Measurements from ENCODE around the gene SCGB3A1.

The SCGB3A1 gene

DNA sequence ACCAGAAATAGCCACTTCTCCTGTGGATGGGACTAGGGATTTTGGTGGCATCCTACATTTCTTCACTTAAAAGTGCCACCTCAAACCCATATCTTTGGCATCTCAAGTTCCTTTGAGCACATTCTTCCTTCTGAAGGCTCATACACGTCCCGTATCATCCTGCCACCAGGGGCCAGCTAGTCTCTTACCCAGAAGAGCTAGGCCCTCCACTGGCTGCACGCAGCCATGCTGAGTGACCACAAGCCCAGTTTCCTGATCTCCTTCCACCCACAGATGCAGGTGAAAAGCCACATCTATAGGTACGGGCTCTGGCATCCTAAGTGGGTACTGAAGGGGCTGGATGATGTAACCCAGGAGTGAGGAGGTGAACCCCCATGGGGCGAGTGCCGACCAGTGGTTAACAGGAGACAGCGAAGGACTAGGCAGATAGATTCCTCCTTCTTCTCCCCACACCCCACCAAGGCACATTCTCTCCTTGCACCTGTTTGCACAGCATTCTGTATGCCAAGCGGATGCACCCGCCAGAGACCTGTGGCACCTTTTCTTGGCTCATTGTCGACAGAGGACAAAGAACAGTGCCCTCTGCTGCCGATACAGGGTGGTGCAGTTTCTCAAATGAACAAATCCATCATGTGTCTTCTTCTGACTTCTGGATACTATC, 14.4 kb upstream of the SCGB3A1 start:
- DNase-seq (ENCODE audit: low read depth in 2 of 2) = peak; percentile 36 to 41

GRCh38 chr5:180604271-180604670, 13.0 kb upstream of the SCGB3A1 start:
- DNase-seq (ENCODE audit: low read depth in 2 of 2) = no peak

DNA sequence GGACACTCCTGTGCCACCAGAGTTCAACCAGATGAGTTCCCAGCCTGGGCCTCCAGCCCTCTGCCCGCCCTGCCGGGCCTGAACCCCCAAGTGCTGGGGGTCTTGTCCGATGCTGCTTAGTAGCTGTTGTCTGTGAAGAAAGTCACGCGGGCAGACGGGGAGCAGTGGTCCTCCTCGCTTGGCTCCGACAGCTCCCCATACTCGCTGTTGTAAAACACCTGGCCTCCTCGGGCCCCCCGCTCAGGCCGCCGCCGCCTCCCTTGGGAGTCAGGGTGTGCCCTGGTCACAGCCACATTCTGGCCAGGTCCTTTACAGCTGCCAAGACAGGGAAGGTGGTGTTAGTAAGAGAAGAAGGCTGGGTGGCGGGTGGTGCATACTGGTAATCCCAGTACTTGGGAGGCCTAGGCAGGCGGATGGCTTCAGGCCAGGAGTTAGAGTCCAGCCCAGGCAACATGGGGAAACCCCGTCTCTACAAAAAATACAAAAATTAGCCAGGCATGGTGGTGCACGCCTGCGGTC, 11.8 kb upstream of the SCGB3A1 start:
- DNase-seq (ENCODE audit: low read depth in 2 of 2) = no peak

DNA sequence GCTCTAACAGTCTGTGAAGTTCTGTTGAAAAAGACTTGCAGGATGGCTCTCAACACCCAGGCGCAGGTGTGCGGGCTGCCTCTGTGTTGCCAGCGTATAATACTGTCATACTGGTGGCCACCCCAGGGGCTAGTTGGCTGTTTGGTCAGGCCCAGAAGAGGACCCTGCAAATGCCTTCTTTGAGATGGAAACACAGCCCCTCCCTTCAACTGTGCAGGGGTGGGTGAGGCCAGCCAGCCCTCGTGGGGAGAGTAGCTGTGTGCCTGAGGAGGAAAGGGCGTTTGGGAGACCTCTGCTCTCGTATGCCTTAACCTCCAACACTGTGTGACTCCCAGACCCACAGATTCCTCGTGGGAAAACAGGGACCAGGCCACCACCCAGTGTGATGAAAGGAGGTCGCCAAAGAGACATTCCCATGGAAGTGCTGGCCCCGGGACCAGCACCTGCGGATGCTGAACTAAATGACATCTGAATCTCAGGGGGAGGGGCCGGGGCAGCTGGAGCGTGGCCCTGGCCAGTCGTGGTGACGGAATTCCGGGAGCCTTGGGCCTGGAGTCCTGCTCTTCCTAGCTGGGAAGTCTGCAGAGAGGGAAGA, 11.3 kb upstream of the SCGB3A1 start:
- DNase-seq (ENCODE audit: low read depth in 2 of 2) = no peak

- DNase-seq (ENCODE audit: low read depth in 2 of 2) = no peak
Measured at GRCh38 chr5:180601591-180602480, 10.5 kb upstream of the SCGB3A1 start.

GRCh38 chr5:180600554-180601041, 9.3 kb upstream of the SCGB3A1 start:
- no peak for DNase-seq (ENCODE audit: low read depth in 2 of 2)

DNA sequence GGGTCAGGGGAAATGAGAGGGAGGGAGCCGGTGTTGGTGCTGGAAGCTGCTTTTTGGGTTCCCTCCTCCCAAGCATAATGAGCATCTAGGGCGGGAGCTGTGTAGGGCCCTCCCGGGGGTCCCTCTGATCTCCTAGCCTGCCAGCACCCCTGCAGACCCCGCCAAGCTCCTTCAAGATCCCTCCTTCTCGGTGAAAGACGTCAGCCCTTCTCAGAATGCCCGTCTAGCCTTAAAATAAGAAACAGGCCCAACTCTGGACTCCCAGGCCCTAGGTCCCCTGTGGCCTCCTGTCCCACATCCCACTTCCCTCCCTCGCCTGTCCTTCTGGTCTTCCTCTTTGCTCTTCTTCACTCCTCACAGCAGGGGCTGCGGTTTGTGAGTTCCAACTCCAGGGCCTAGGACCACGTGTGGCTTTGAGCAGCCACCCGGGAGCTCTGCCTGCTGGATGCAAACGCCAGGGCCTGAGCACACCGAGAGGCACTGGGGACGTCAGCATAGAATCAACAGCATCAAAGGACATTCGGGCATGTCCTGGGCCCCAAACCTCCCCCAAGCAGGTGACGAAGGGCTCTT, 8.8 kb upstream of the SCGB3A1 start:
- no peak for DNase-seq (ENCODE audit: low read depth in 2 of 2)

- no peak for DNase-seq (ENCODE audit: low read depth in 2 of 2)
Measured at GRCh38 chr5:180599590-180599914, 8.3 kb upstream of the SCGB3A1 start.

GRCh38 chr5:180598797-180599589, 7.7 kb upstream of the SCGB3A1 start:
- no peak for DNase-seq (ENCODE audit: low read depth in 2 of 2)

DNA sequence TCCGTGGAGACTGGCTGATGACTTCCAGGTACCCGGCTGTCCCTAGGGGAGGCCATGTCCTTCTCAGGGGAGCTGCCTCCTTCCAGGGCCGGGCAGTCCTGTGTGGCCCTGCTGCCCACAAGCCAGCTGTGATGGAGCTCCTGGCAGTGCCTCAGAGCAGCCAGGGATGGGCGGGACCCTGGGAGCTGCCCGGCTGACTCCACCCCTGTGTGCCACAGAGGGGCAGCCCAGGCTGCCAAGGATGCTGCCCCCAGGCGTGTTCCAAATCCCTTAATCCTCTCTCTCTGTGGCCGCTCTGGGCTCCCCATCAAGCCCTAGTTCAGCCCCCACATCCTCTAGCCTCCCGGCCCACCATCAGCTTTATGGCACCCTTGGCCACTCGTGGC, 7.0 kb upstream of the SCGB3A1 start:
- no peak for DNase-seq (ENCODE audit: low read depth in 2 of 2)

- no peak for DNase-seq (ENCODE audit: low read depth in 2 of 2)
Measured at GRCh38 chr5:180596668-180597231, 5.5 kb upstream of the SCGB3A1 start.

DNA sequence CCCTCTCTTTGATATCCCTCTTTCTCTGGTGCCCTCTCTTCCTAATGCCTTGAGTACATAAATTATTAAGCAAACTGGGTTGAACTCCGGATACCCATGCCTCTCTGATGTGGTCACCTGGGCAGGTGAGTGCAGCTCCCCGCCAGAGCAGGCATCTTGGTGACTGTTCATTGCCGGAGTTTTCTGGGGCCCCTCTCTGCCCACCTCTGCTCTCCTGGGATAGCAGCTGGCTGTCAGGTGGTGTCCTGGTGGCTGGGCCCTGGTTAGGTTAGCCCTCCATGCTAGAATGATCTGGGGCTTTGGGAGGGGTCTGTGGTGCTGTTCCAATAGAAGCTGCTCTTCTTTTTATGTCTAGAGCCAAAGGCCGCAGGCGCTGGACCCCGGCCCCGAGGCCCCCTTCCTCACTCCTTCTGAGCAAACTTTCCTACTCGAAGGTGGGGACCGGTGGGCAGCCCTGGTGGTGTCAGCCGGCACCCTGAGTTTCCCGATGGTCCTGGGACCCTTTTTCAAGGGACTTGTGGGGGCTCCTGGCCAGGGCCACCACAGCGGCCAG, 4.9 kb upstream of the SCGB3A1 start:
- DNase-seq (ENCODE audit: low read depth in 2 of 2) = no peak

DNA sequence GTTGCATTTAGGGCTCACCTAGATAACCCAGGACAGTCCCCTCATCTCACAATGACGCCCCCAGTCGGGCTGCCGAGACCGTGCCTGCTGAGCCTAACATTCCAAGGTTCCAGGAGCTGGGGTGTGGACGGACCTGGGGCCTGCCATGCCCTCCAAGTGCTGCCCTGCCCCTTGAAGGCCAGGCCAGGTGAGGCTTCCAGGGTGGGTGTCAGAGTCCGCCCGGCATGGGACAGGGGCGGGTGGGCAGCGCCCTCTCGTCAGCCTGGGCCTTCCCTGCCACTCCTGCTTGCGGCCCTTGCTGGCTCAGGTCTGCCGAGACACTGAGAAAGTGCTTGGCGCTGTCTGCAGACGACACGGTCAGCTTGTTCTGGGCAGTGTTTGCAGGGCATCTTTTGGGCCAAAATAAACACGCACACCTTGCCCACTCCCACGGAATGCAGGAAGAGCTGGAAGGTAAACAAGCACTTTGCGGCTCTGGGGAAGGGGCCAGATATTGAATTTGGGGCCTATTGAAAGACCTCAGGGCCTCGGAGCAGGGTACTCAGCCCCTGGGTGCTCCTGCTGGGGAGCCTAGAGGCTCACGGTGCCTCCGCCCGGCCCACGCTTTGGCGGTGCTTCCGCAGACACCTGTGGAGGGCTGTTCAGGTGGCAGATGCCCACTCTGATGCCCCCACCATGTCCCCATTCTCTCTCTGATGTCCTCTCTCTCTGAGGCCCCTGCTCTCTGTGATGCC, 4.2 kb upstream of the SCGB3A1 start:
- DNase-seq (ENCODE audit: low read depth in 2 of 2) = no peak

GRCh38 chr5:180595046-180595379, 3.7 kb upstream of the SCGB3A1 start:
- no peak for DNase-seq (ENCODE audit: low read depth in 2 of 2)

GRCh38 chr5:180594311-180595045, 3.2 kb upstream of the SCGB3A1 start:
- DNase-seq (ENCODE audit: low read depth in 2 of 2) = no peak

DNA sequence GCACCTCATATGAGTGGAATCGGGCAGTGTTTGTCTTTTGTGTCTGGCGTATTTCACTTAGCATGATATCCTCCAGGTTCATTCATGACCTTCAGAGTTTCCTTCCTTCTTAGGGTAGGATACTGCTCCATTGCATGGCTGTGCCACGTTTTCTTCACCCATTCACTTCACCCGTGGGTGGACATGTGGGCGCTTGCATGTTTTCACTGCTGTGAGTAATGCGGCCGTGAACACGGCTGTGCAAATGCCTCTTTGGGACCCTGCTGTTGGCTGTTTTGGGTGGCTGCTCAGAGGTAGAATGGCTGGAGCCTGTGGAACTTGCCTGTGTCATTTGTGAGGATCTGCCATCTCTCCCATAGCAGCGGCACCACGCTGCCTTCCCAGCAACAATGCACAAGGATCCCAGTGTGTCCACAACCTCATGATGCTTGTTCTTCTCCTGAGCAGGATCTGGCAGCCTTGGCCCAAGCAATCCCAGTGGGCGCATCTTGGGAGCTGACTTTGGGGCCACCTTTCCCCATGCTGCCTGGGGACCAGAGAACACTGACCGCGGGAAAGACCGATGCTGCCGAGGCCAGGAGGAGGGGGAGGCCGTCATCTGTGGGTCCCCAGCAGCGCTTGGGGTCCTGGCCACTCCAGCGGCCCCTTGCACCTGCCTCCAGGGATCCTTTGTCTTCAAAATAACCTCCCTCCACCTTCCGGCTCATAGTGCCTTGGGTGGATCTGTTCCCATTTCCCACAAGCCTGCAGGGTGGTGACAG, 2.3 kb upstream of the SCGB3A1 start:
- DNase-seq (ENCODE audit: low read depth in 2 of 2) = no peak

- DNase-seq (ENCODE audit: low read depth in 2 of 2) = no peak
Measured at GRCh38 chr5:180592176-180592575, 877 bp upstream of the SCGB3A1 start.

- DNase-seq (ENCODE audit: low read depth in 2 of 2) = no peak
Measured at GRCh38 chr5:180590543-180591310, 572 bp downstream of the SCGB3A1 start.

Data from stimulated activated CD8-positive, alpha-beta memory T cell treated with anti-CD3 and anti-CD28 coated beads, Interleukin-7, amount 100 ng/mL, for 4 hours (primary cell).